Gastrocnemius medialis (tissue), 4 donors: Measurements from ENCODE around the gene CTAGE4. TPM values are rescaled to one million over a fixed set of nuclear protein-coding genes. Genes with fewer than 3 reads are reported as not detected.
"Not testable (repeated sequence)": the region's sequence is repeated elsewhere in the genome, so short reads cannot be mapped to it uniquely, and the experiment has no call there.

Experiments used
- ATAC-seq, 2 donors: fragments of 150-250 bp; one replicate each; pipeline ENCODE4 v1.9.1; 2016
- DNase-seq, 2 donors: peaks; one replicate each; pipeline ENCODE4 v3.0.0-alpha.2; 2019
- H3K27ac ChIP-seq, 4 donors: fragments of 200-600 bp; sonication (generic); 1 replicate in 1 of 4; 2 replicates in 3 of 4; pipeline ENCODE4 v1.5.1; 2016 to 2018; ENCODE audit warnings: mild to moderate bottlenecking in 2 of 4, moderate library complexity in 1 of 4
- H3K27me3 ChIP-seq, 3 donors: fragments of 200-600 bp; sonication (generic) in 2 of 3; 1 replicate in 1 of 3; 2 replicates in 2 of 3; pipeline versions ENCODE4 v1.5.1 to v1.6.0; 2016 to 2019; ENCODE audit warnings: mild to moderate bottlenecking in 1 of 3, moderate library complexity in 1 of 3
- H3K36me3 ChIP-seq, 2 donors: fragments of 200-600 bp; sonication (generic) in 1 of 2; one replicate each; pipeline ENCODE4 v1.5.1; 2017 to 2018
- H3K4me1 ChIP-seq, 2 donors: fragments of 200-600 bp; sonication (generic) in 1 of 2; one replicate each; pipeline ENCODE4 v1.5.1; 2016 to 2017; ENCODE audit warnings: mild to moderate bottlenecking in 2 of 2
- H3K4me3 ChIP-seq, 4 donors: fragments of 200-600 bp; sonication (generic) in 3 of 4; 1 replicate in 1 of 4; 2 replicates in 3 of 4; pipeline ENCODE4 v1.5.1; 2016 to 2019; ENCODE audit warnings: mild to moderate bottlenecking in 2 of 4
- H3K9me3 ChIP-seq, 3 donors: fragments of 200-600 bp; sonication (generic) in 2 of 3; 1 replicate in 1 of 3; 2 replicates in 2 of 3; pipeline ENCODE4 v1.5.1; 2016 to 2019
- CTCF ChIP-seq, 5 experiments: fragments of 450-650 bp in 3 of 5; fragments of 200-600 bp in 2 of 5; sonication (generic) in 2 of 5; IDR thresholded peaks in 4 of 5; conservative IDR thresholded peaks in 1 of 5; 1 replicate in 4 of 5; 2 replicates in 1 of 5; pipeline ENCODE4 v1.5.1; 2016 to 2019; ENCODE audit warnings: antibody characterized with exemption in 5 of 5, mild to moderate bottlenecking in 3 of 5, moderate library complexity in 3 of 5
- POLR2A ChIP-seq, 2 donors: fragments of 450-650 bp; IDR thresholded peaks; one replicate each; pipeline ENCODE4 v1.6.1; 2017; ENCODE audit warnings: antibody characterized with exemption in 2 of 2, mild to moderate bottlenecking in 2 of 2, moderate library complexity in 2 of 2
- in situ Hi-C, 4 donors: fragments of 200-750 bp; cut with MboI; loops; one replicate each; pipeline versions ENCODE4 v1.15.0 to v1.8.0; 2017; ENCODE audit warnings: low sequenced_read_pairs in 4 of 4
- intact Hi-C: fragments of 100-400 bp; cut with DNase I; formaldehyde crosslinking; loops from one replicate; pipeline ENCODE4 v1.15.1; 2023; ENCODE audit warnings: low total_unique reads
- total RNA-seq, 4 donors: library from RNA; depleted of rRNA; stranded (reverse); fragments of >200 nt; gene quantifications; one replicate each; pipeline versions ENCODE4 v1.1.0 to v1.2.3, GENCODE V29; 2016

CTAGE4 gene
- not detected for total RNA-seq

- H3K27ac ChIP-seq, intact Hi-C loops, H3K36me3 ChIP-seq, H3K27me3 ChIP-seq, DNase-seq, H3K4me1 ChIP-seq, H3K9me3 ChIP-seq, H3K4me3 ChIP-seq, in situ Hi-C loops, ATAC-seq: not testable (repeated sequence)
These were observed at the start of gene CTAGE4 for GRCh38 chr7:144183166-144183565. Gene CTAGE4, plus strand, starts transcription at chr7:144183466. Its CDS starts 38 bp downstream, at chr7:144183504.

- in situ Hi-C loops (no loop called here), intact Hi-C loops (loop anchor here (10.0 kb wide), 1 partner anchor 629 kb away; no protein-coding TSS in a partner anchor)
- Histone ChIP-seq H3K9me3 (no peaks in the 10 kb centered on the region), H3K4me1 (no peaks in the 10 kb centered on the region), H3K36me3 (no peaks in the 10 kb centered on the region), H3K4me3 (no peak overlapping the region), H3K27me3 (no peaks in the 10 kb centered on the region), H3K27ac (no peak overlapping the region)
- DNase-seq (no peak), ATAC-seq (no peak)
- TF ChIP-seq POLR2A (IDR thresholded peaks at IDR 0.05) (no peak), CTCF (IDR thresholded peaks at IDR 0.05 in 4 of 5, conservative IDR thresholded peaks at IDR 0.05 in 1 of 5) (no peak)
These were observed 49.1 kb upstream of the CTAGE4 start for GRCh38 chr7:144134116-144134515.

GRCh38 chr7:144137501-144137900, 45.8 kb upstream of the CTAGE4 start:
- H3K27me3 ChIP-seq, result no peaks in the 10 kb centered on the region
- in situ Hi-C loops, result no loop called here
- ATAC-seq, result no peak
- H3K36me3 ChIP-seq, result no peaks in the 10 kb centered on the region
- TF ChIP-seq POLR2A (IDR thresholded peaks at IDR 0.05) (no peak), CTCF (IDR thresholded peaks at IDR 0.05 in 4 of 5, conservative IDR thresholded peaks at IDR 0.05 in 1 of 5) (no peak)
- H3K9me3 ChIP-seq, result no peaks in the 10 kb centered on the region
- no peaks in the 10 kb centered on the region for H3K4me1 ChIP-seq
- no peak for DNase-seq
- no peak overlapping the region for H3K4me3 ChIP-seq
- intact Hi-C loops, result loop anchor here (10.0 kb wide), 1 partner anchor 633 kb away; no protein-coding TSS in a partner anchor
- H3K27ac ChIP-seq, result no peak overlapping the region

- H3K9me3 ChIP-seq, result no peaks in the 10 kb centered on the region
- in situ Hi-C loops, result no loop called here
These were observed 41.1 kb upstream of the CTAGE4 start for GRCh38 chr7:144142187-144142586.

GRCh38 chr7:144144426-144144825, 38.8 kb upstream of the CTAGE4 start:
- no peak for TF ChIP-seq CTCF (IDR thresholded peaks at IDR 0.05 in 4 of 5, conservative IDR thresholded peaks at IDR 0.05 in 1 of 5)
- no peaks in the 10 kb centered on the region for H3K27me3 ChIP-seq
- no peaks in the 10 kb centered on the region for H3K4me1 ChIP-seq
- intact Hi-C loops, result no loop called here
- no peak overlapping the region for H3K27ac ChIP-seq
- H3K9me3 ChIP-seq, result no peaks in the 10 kb centered on the region
- H3K36me3 ChIP-seq, result no peaks in the 10 kb centered on the region
- no peak for ATAC-seq
- in situ Hi-C loops, result no loop called here
- no peak for DNase-seq
- no peak overlapping the region for H3K4me3 ChIP-seq

More at GRCh38 chr7:144142187-144142586, 41.1 kb upstream of the CTAGE4 start:
- Histone ChIP-seq H3K27ac (no peak overlapping the region), H3K4me1 (no peaks in the 10 kb centered on the region), H3K36me3 (no peaks in the 10 kb centered on the region), H3K27me3 (no peaks in the 10 kb centered on the region), H3K4me3 (no peak overlapping the region)
- DNase-seq, result no peak
- TF ChIP-seq CTCF (IDR thresholded peaks at IDR 0.05 in 4 of 5, conservative IDR thresholded peaks at IDR 0.05 in 1 of 5) (no peak), POLR2A (IDR thresholded peaks at IDR 0.05) (no peak)
- intact Hi-C loops, result no loop called here
- no peak for ATAC-seq
